Activated effector memory CD4-positive, alpha-beta T cell treated with Interleukin-2 at 50 U/mL for 16 hours (primary cell): ENCODE data around the gene CMIP.
"Not testable (repeated sequence)": the region's sequence is repeated elsewhere in the genome, so short reads cannot be mapped to it uniquely, and the experiment has no call there.

Experiments
- DNase-seq: peaks from one replicate; pipeline ENCODE4 v3.0.0-alpha.2; 2020

The CMIP gene

GRCh38 chr16:81444448-81445121, at the start of gene CMIP:
Gene CMIP, plus strand, starts transcription at chr16:81444808.
- DNase-seq: peak; percentile 70

- DNase-seq: no peak
These were observed 49.5 kb upstream of the CMIP start for GRCh38 chr16:81394966-81395655.

- DNase-seq: no peak
These were observed 47.3 kb upstream of the CMIP start for GRCh38 chr16:81397058-81397878.

GRCh38 chr16:81397879-81398520, 46.6 kb upstream of the CMIP start:
- DNase-seq: no peak

- DNase-seq: no peak
These were observed 44.7 kb upstream of the CMIP start for GRCh38 chr16:81399909-81400308.

- no peak for DNase-seq
These were observed 43.3 kb upstream of the CMIP start for GRCh38 chr16:81401035-81401950.

GRCh38 chr16:81403208-81403600, 41.4 kb upstream of the CMIP start:
- DNase-seq: no peak

GRCh38 chr16:81403601-81404391, 40.8 kb upstream of the CMIP start:
- peak; percentile 67 for DNase-seq

- DNase-seq: not testable (repeated sequence)
These were observed 39.6 kb upstream of the CMIP start for GRCh38 chr16:81405002-81405401.

- no peak for DNase-seq
These were observed 38.9 kb upstream of the CMIP start for GRCh38 chr16:81405702-81406113.

GRCh38 chr16:81408409-81408950, 36.1 kb upstream of the CMIP start:
- no peak for DNase-seq

- no peak for DNase-seq
These were observed 35.5 kb upstream of the CMIP start for GRCh38 chr16:81409016-81409556.

- DNase-seq: no peak
These were observed 33.8 kb upstream of the CMIP start for GRCh38 chr16:81410643-81411293.

GRCh38 chr16:81413245-81413990, 31.2 kb upstream of the CMIP start:
- no peak for DNase-seq

- no peak for DNase-seq
These were observed 28.9 kb upstream of the CMIP start for GRCh38 chr16:81415751-81416150.

GRCh38 chr16:81416749-81417148, 27.9 kb upstream of the CMIP start:
- no peak for DNase-seq

- no peak for DNase-seq
These were observed 27.4 kb upstream of the CMIP start for GRCh38 chr16:81417210-81417609.

GRCh38 chr16:81419806-81420205, 24.8 kb upstream of the CMIP start:
- DNase-seq: no peak

- DNase-seq: no peak
These were observed 23.5 kb upstream of the CMIP start for GRCh38 chr16:81421126-81421525.
